Measurements from ENCODE around the gene PLA2G15.

GRCh38 chr16:68237243-68238028, 7.7 kb upstream of the PLA2G15 start:
- TF ChIP-seq CTCF (conservative IDR thresholded peaks at IDR 0.05 in 1 of 2, IDR thresholded peaks at IDR 0.05 in 1 of 2; ENCODE audit: low read depth in 1 of 2, low read length in 2 of 2) (no peak), EZH2 (IDR thresholded peaks at IDR 0.05; ENCODE audit: low read length, missing control alignments) (no peak)

All from fibroblast of lung (primary cell).